HepG2 (cell line): ENCODE data around the gene REEP2. TPM values are rescaled to one million over a fixed set of nuclear protein-coding genes. Genes with fewer than 3 reads are reported as not detected.

Source experiments
- ATAC-seq: fragments of 200-7000 bp; cut with Tn5 transposase; 3 replicates; pipeline ENCODE4 v1.9.1; 2020; ENCODE audit warnings: mild to moderate bottlenecking, moderate library complexity
- BruUV-seq: library from RNA; stranded (reverse); fragments of 400-500 nt; replicated peaks from 2 replicates; lab custom pipeline; 2021; lab: Mats Ljungman, UMichigan
- CTCF ChIA-PET: fragments of 300-600 bp; formaldehyde crosslinking; extraction: SDS; loops from one replicate; lab custom pipeline; 2021; ENCODE audit warnings: low total read pairs, inconsistent platforms, low intra/inter-chr PET ratio; lab: Yijun Ruan, JAX
- POLR2A ChIA-PET: fragments of 350-600 bp; sonication (Branson Sonifier 250); formaldehyde crosslinking; loops from one replicate; lab custom pipeline; 2020; ENCODE audit warnings: antibody characterized with exemption, inconsistent platforms; lab: Yijun Ruan, JAX
- DNase-seq: peaks from one replicate; pipeline ENCODE4 v3.0.0-alpha.2; 2015; ENCODE audit warnings: low spot score
- FAIRE-seq: peaks from 3 replicates; lab custom pipeline; 2011; peaks lifted over from hg19 to GRCh38; lab: Jason Lieb, UNC
- H2AFZ ChIP-seq: one replicate; pipeline ENCODE4 v1.6.1; 2011; ENCODE audit warnings: low read length, inconsistent platforms
- H3K27ac ChIP-seq: fragments of 300-600 bp; 3 replicates; pipeline ENCODE4 v1.8.0; 2011; ENCODE audit warnings: mixed run types, mild to moderate bottlenecking, mixed read lengths, low read length, inconsistent platforms; ENCODE audit not compliant: insufficient read depth; ENCODE audit errors: extremely low read length
- H3K27me3 ChIP-seq, 2 experiments: fragments of 200-600 bp in 1 of 2; 2 replicates in 1 of 2; 3 replicates in 1 of 2; pipeline versions ENCODE4 v1.6.0 to v1.8.0; 2011; ENCODE audit warnings: low read length in 2 of 2, mild to moderate bottlenecking in 2 of 2, moderate library complexity in 2 of 2, inconsistent platforms in 1 of 2; ENCODE audit not compliant: insufficient read depth in 2 of 2, control insufficient read depth in 1 of 2
- H3K36me3 ChIP-seq, 2 experiments: fragments of 200-600 bp in 1 of 2; replicated peaks in 1 of 2; 2 replicates in 1 of 2; 3 replicates in 1 of 2; pipeline versions ENCODE4 v1.5.1 to v1.8.0; 2011; ENCODE audit warnings: low read length in 2 of 2, inconsistent platforms in 1 of 2; ENCODE audit not compliant: insufficient read depth in 2 of 2, control insufficient read depth in 1 of 2
- H3K4me1 ChIP-seq: 2 replicates; pipeline ENCODE4 v1.5.1; 2012; ENCODE audit warnings: low read length, inconsistent platforms; ENCODE audit not compliant: insufficient read depth
- H3K4me2 ChIP-seq: 2 replicates; pipeline ENCODE4 v1.6.0; 2011; ENCODE audit warnings: low read depth, low read length, inconsistent platforms
- H3K4me3 ChIP-seq, 3 experiments: fragments of 200-600 bp in 1 of 3; sonication (generic), shearing (Covaris generic) in 1 of 3; replicated peaks in 1 of 3; 2 replicates each; pipeline ENCODE4 v1.5.1; 2011 to 2016; ENCODE audit warnings: low read length in 3 of 3, inconsistent platforms in 2 of 3, low read depth in 2 of 3, mild to moderate bottlenecking in 2 of 3, control low read depth in 1 of 3, mixed read lengths in 1 of 3; ENCODE audit not compliant: insufficient read depth in 1 of 3
- H3K79me2 ChIP-seq: one replicate; pipeline ENCODE4 v1.6.1; 2011; ENCODE audit warnings: low read length, inconsistent platforms; ENCODE audit not compliant: insufficient read depth
- H3K9ac ChIP-seq: 2 replicates; pipeline ENCODE4 v1.6.0; 2011; ENCODE audit warnings: mild to moderate bottlenecking, low read depth, low read length, inconsistent platforms; ENCODE audit not compliant: insufficient read depth
- H3K9me3 ChIP-seq: 2 replicates; pipeline ENCODE4 v1.5.1; 2012; ENCODE audit warnings: mild to moderate bottlenecking, low read length
- H4K20me1 ChIP-seq: 2 replicates; pipeline ENCODE4 v1.6.0; 2011; ENCODE audit warnings: inconsistent platforms, mild to moderate bottlenecking, low read length, moderate library complexity; ENCODE audit not compliant: insufficient read depth
- AGO2 ChIP-seq: fragments of 200-400 bp; formaldehyde crosslinking; optimal IDR thresholded peaks from 2 replicates; pipeline ENCODE3; 2017; ENCODE audit warnings: mild to moderate bottlenecking, low read depth, low read length, moderate library complexity
- MAFK ChIP-seq, 2 experiments: IDR thresholded peaks in 1 of 2; conservative IDR thresholded peaks in 1 of 2; 2 replicates each; pipeline ENCODE4 v1.6.1; 2011; ENCODE audit warnings: improper control_type of control experiment in 2 of 2, low read length in 2 of 2
- RBM22 ChIP-seq: fragments of 200-400 bp; formaldehyde crosslinking; optimal IDR thresholded peaks from 2 replicates; pipeline ENCODE3; 2017; ENCODE audit warnings: mild to moderate bottlenecking, low read length, moderate library complexity
- ZFP36L2 ChIP-seq: sonication (generic); formaldehyde crosslinking; IDR thresholded peaks from 2 replicates; pipeline ENCODE4 v1.4.0; 2020; ENCODE audit warnings: missing genetic modification reagents
- WGBS: methylation state at CpG from one replicate; pipeline ENCODE4 v1.1.6; 2017; ENCODE audit warnings: low lambda C conversion rate; 5-methylcytosine and 5-hydroxymethylcytosine counted together
- in situ Hi-C: cut with HindIII; loops from 2 replicates; pipeline ENCODE4 v1.10.0; 2017; ENCODE audit warnings: low pct_unique_long_range_greater_than_20kb; ENCODE audit not compliant: extremely low pct_ligation_motif_present
- intact Hi-C: fragments of 100-400 bp; cut with micrococcal nuclease; formaldehyde crosslinking; loops from one replicate; pipeline ENCODE4 v1.10.0; 2022; ENCODE audit not compliant: unreplicated experiment
- polyA plus RNA-seq, 8 experiments: library from polyadenylated mRNA; depleted of rRNA in 3 of 8; stranded (reverse) in 7 of 8; unstranded in 1 of 8; fragments of >200 nt; fragmentation: Illumina TruSeq in 4 of 8; extraction: Trizol in 4 of 8; gene quantifications; 2 replicates each; pipeline versions ENCODE4 v1.2.1 to v1.2.3, GENCODE V29; 2011 to 2016; ENCODE audit warnings: low read depth in 4 of 8, missing spikeins in 1 of 8, mixed read lengths in 1 of 8; ENCODE audit not compliant: insufficient read depth in 1 of 8
- total RNA-seq, 5 experiments: library from RNA; depleted of rRNA; stranded (reverse); fragments of >200 nt; fragmentation: Illumina TruSeq; extraction: Trizol; gene quantifications; 2 replicates each; pipeline ENCODE4 v1.2.3, GENCODE V29; 2016; ENCODE audit warnings: low read depth in 1 of 5

The REEP2 gene
- total and polyA plus RNA-seq, 2 of the 13 experiments (the other 11 are each of a cell fraction or from before 2014, with no cell fraction given) = 5.3 to 7.8 TPM

DNA sequence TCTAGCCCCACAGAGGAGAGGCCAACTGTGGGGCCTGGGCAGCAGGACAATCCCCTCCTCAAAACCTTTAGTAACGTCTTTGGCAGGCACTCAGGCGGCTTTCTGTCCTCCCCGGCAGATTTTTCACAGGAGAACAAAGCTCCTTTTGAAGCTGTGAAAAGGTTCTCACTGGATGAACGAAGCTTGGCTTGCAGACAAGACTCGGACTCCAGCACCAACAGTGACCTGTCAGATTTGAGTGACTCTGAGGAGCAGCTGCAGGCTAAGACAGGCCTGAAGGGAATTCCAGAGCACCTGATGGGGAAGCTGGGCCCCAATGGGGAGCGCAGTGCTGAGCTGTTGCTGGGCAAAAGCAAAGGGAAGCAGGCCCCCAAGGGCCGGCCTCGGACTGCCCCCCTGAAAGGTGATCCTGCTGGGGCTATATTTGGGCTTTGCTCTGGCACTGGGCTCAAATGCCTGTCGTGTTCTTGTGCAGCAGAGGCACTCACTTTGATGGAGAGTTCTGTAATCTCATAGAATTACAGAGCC lies 46.9 kb upstream of the REEP2 start:
- Histone ChIP-seq H3K9me3 (no peaks in the 10 kb centered on the region), H3K36me3 (peaks cover 28 to 57% of the 10 kb centered on the region in 2 experiments), H3K79me2 (no peaks in the 10 kb centered on the region), H3K4me1 (no peaks in the 10 kb centered on the region), H3K27ac (no peak overlapping the region), H3K4me2 (no peak overlapping the region), H3K4me3 (no peak overlapping the region), H4K20me1 (no peaks in the 10 kb centered on the region), H2AFZ (no peak overlapping the region), H3K27me3 (no peaks in the 10 kb centered on the region), H3K9ac (no peak overlapping the region)
- 95% methylated on average over 3 of the region's 9 CpGs for WGBS
- no TSS peak for BruUV-seq
- DNase-seq (no peak), ATAC-seq (no peak), FAIRE-seq (no peak)
- CTCF ChIA-PET = no interaction called here
- POLR2A ChIA-PET = no interaction called here
- intact Hi-C loops = no loop called here
- TF ChIP-seq ZFP36L2 (CRISPR knock-in tag) (no peak), AGO2 (peak; percentile 19)
- in situ Hi-C loops = no loop called here

GRCh38 chr5:138402640-138403039 lies 36.2 kb upstream of the REEP2 start:
- BruUV-seq = TSS peak; percentile 30

More at GRCh38 chr5:138402640-138403039, 36.2 kb upstream of the REEP2 start:
- no peak for ATAC-seq
- Histone ChIP-seq H3K4me3 (no peak overlapping the region), H3K4me1 (no peaks in the 10 kb centered on the region), H3K9ac (no peak overlapping the region), H4K20me1 (no peaks in the 10 kb centered on the region), H3K27ac (no peak overlapping the region), H3K79me2 (no peaks in the 10 kb centered on the region), H2AFZ (no peak overlapping the region), H3K36me3 (peaks cover 20 to 58% of the 10 kb centered on the region in 2 experiments), H3K9me3 (no peaks in the 10 kb centered on the region), H3K4me2 (no peak overlapping the region), H3K27me3 (no peaks in the 10 kb centered on the region)
- ChIA-PET CTCF (no interaction called here), POLR2A (no interaction called here)
- in situ Hi-C loops (loop anchor here (25.0 kb wide), 1 partner anchor 215 kb away; the partner anchor contains the start of genes BRD8 and KIF20A), intact Hi-C loops (no loop called here)
- no peak for FAIRE-seq
- DNase-seq = no peak
- TF ChIP-seq RBM22 (peak; percentile 19), MAFK (conservative IDR thresholded peaks at IDR 0.05 in 1 of 2, IDR thresholded peaks at IDR 0.05 in 1 of 2; ENCODE audit: low read length in 2 of 2) (no peak)
